Measurements from ENCODE around the gene CKM. TPM values are rescaled to one million over a fixed set of nuclear protein-coding genes. Genes with fewer than 3 reads are reported as not detected.
"Not testable (repeated sequence)": the region's sequence is repeated elsewhere in the genome, so short reads cannot be mapped to it uniquely, and the experiment has no call there.

The CKM gene
- total and polyA plus RNA-seq, 2 experiments from 2014 or later: 1.0 to 1.3 TPM

DNA sequence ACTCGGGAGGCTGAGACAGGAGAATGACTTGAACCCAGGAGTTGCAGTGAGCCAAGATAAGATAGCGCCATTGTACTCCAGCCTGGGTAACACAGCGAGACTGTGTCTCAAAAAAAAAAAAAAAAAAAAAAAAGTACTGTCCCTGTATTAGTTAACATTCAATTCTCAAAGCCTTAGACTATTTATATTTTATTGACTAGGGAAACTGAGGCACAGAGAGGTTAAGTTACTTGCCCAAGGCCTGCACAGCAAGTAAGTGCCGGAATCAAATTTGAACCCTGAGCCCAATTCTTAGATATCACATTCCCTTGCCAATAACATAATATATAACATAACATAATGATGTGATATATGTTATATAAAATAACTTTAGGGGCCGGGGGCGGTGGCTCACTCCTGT, 17.0 kb upstream of the CKM start:
- no peak for DNase-seq (ENCODE audit: low spot score)
- no peak overlapping the region for H3K4me2 ChIP-seq
- no peak overlapping the region for H3K4me3 ChIP-seq
- no peaks in the 10 kb centered on the region for H4K20me1 ChIP-seq (ENCODE audit: insufficient read depth, poor library complexity, severe bottlenecking)
- H3K27ac ChIP-seq: no peak overlapping the region
- TF ChIP-seq CTCF (IDR thresholded peaks at IDR 0.05; ENCODE audit: poor library complexity) (no peak), EZH2phosphoT487 (IDR thresholded peaks at IDR 0.05; ENCODE audit: low read depth, severe bottlenecking, unreplicated experiment) (no peak), EZH2 (IDR thresholded peaks at IDR 0.05; ENCODE audit: borderline replicate concordance) (no peak)
- H3K36me3 ChIP-seq (replicated peaks; ENCODE audit: insufficient read depth, low read depth): no peaks in the 10 kb centered on the region
- H3K9me2 ChIP-seq (replicated peaks; ENCODE audit: insufficient read depth): no peaks in the 10 kb centered on the region
- H3K79me2 ChIP-seq: no peaks in the 10 kb centered on the region
- no peaks in the 10 kb centered on the region for H3K4me1 ChIP-seq (ENCODE audit: insufficient read depth)
- WGBS (ENCODE audit: low lambda C conversion rate, missing lambda C conversion rate): 84% methylated on average over 6 of the region's 6 CpGs
- no peaks in the 10 kb centered on the region for H3K9me3 ChIP-seq (ENCODE audit: low read depth)
- H2AFZ ChIP-seq: no peak overlapping the region
- peaks cover 13% of the 10 kb centered on the region for H3K27me3 ChIP-seq

DNA sequence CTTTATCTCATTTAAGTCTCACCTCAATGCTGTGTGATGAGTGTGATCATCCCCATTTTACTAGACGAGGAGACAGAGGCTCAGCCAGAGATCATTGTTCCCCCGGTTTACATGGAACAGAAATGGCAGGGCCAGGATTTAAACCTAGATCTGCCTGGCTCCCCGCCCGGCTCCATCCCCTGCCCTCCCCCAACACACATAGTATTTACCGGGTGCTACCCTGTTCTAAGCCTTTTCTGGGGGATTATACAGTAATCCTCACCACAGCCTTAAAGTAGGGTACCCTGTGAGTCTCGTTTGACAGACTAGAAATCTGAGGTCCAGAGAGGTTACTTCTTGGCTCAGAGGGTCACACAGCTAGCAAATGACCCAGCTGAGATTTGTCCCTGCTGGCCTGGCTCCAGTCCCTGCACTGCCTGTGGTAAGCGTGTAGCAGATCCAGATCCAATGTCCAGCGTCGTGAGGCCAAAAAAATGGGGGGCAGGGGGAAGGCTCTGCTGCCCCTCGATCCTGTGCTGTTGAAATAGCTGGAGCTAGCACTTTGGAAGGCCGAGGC, 14.1 kb upstream of the CKM start:
- 69% methylated on average over 11 of the region's 11 CpGs for WGBS (ENCODE audit: low lambda C conversion rate, missing lambda C conversion rate)
- TF ChIP-seq CTCF (IDR thresholded peaks at IDR 0.05; ENCODE audit: poor library complexity): no peak
- no peak for TF ChIP-seq EZH2phosphoT487 (IDR thresholded peaks at IDR 0.05; ENCODE audit: low read depth, severe bottlenecking, unreplicated experiment)
- H3K27ac ChIP-seq: no peak overlapping the region
- H3K4me2 ChIP-seq: no peak overlapping the region
- no peaks in the 10 kb centered on the region for H4K20me1 ChIP-seq (ENCODE audit: insufficient read depth, poor library complexity, severe bottlenecking)
- H3K27me3 ChIP-seq: peaks cover 9% of the 10 kb centered on the region
- no peak for DNase-seq (ENCODE audit: low spot score)
- no peak overlapping the region for H2AFZ ChIP-seq
- H3K9me3 ChIP-seq (ENCODE audit: low read depth): no peaks in the 10 kb centered on the region
- no peaks in the 10 kb centered on the region for H3K4me1 ChIP-seq (ENCODE audit: insufficient read depth)
- H3K79me2 ChIP-seq: no peaks in the 10 kb centered on the region
- no peak overlapping the region for H3K4me3 ChIP-seq
- no peaks in the 10 kb centered on the region for H3K36me3 ChIP-seq (replicated peaks; ENCODE audit: insufficient read depth, low read depth)
- H3K9me2 ChIP-seq (replicated peaks; ENCODE audit: insufficient read depth): no peaks in the 10 kb centered on the region

DNA sequence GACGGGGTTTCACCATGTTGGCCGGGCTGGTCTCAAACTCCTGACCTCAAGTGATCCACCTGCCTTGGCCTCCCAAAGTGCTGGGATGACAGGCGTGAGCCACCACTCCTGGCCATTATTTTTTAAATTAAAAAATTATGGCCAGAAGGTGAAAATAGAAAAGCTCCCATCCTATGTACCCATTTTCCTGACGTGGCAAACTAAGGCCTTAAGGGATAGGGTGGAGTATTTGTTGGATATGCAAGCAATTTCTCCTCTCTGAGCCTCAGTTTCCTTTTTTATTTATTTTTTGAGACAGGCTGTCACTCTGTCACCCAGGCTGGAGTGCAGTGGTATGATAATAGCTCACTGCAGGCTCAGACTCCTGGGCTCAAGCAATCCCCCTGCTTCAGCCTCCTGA, 12.2 kb upstream of the CKM start:
- not testable (repeated sequence) for H3K4me2 ChIP-seq; H2AFZ ChIP-seq; H3K27ac ChIP-seq; H3K9me3 ChIP-seq (ENCODE audit: low read depth); H3K9me2 ChIP-seq (replicated peaks; ENCODE audit: insufficient read depth); H3K79me2 ChIP-seq; H3K4me1 ChIP-seq (ENCODE audit: insufficient read depth); H3K27me3 ChIP-seq; H4K20me1 ChIP-seq (ENCODE audit: insufficient read depth, poor library complexity, severe bottlenecking); H3K36me3 ChIP-seq (replicated peaks; ENCODE audit: insufficient read depth, low read depth); H3K4me3 ChIP-seq; DNase-seq (ENCODE audit: low spot score)
- 85% methylated on average over 4 of the region's 4 CpGs for WGBS (ENCODE audit: low lambda C conversion rate, missing lambda C conversion rate)

GRCh38 chr19:45333609-45334303, 11.1 kb upstream of the CKM start:
- 86% methylated on average over 10 of the region's 10 CpGs for WGBS (ENCODE audit: low lambda C conversion rate, missing lambda C conversion rate)
- DNase-seq (ENCODE audit: low spot score): no peak
- no peaks in the 10 kb centered on the region for H3K36me3 ChIP-seq (replicated peaks; ENCODE audit: insufficient read depth, low read depth)
- TF ChIP-seq CTCF (IDR thresholded peaks at IDR 0.05; ENCODE audit: poor library complexity): no peak
- no peak for TF ChIP-seq EZH2phosphoT487 (IDR thresholded peaks at IDR 0.05; ENCODE audit: low read depth, severe bottlenecking, unreplicated experiment)
- H3K9me3 ChIP-seq (ENCODE audit: low read depth): no peaks in the 10 kb centered on the region
- no peaks in the 10 kb centered on the region for H3K79me2 ChIP-seq
- no peak overlapping the region for H3K4me2 ChIP-seq
- no peak overlapping the region for H3K4me3 ChIP-seq
- H3K4me1 ChIP-seq (ENCODE audit: insufficient read depth): no peaks in the 10 kb centered on the region
- no peaks in the 10 kb centered on the region for H4K20me1 ChIP-seq (ENCODE audit: insufficient read depth, poor library complexity, severe bottlenecking)
- no peaks in the 10 kb centered on the region for H3K9me2 ChIP-seq (replicated peaks; ENCODE audit: insufficient read depth)
- H3K27me3 ChIP-seq: no peaks in the 10 kb centered on the region
- no peak overlapping the region for H3K27ac ChIP-seq
- no peak overlapping the region for H2AFZ ChIP-seq

All from hepatocyte (in vitro differentiated cells).